BLaER1 treated with 17β-estradiol and CSF1 and Interleukin-3, amounts not matched to agents 10 nM and 100 nM (cell line): ENCODE results near the gene GATAD2A.
"Not testable (repeated sequence)": the region's sequence is repeated elsewhere in the genome, so short reads cannot be mapped to it uniquely, and the experiment has no call there.

Experiments used
- H3K27ac ChIP-seq, 11 experiments: shearing (Covaris generic); formaldehyde crosslinking; 2 replicates each; pipeline ENCODE4 v1.8.1; 2022
- H3K27me3 ChIP-seq, 11 experiments: shearing (Covaris generic); formaldehyde crosslinking; 2 replicates each; pipeline ENCODE4 v1.8.1; 2022
- H3K36me3 ChIP-seq, 11 experiments: shearing (Covaris generic); formaldehyde crosslinking; 2 replicates each; pipeline ENCODE4 v1.8.1; 2022
- H3K4me1 ChIP-seq, 10 experiments: shearing (Covaris generic); formaldehyde crosslinking; 2 replicates each; pipeline ENCODE4 v1.8.1; 2022
- H3K4me2 ChIP-seq, 11 experiments: shearing (Covaris generic); formaldehyde crosslinking; 2 replicates each; pipeline ENCODE4 v1.8.1; 2022
- H3K4me3 ChIP-seq, 10 experiments: shearing (Covaris generic); formaldehyde crosslinking; 2 replicates each; pipeline ENCODE4 v1.8.1; 2022
- H3K9ac ChIP-seq, 11 experiments: shearing (Covaris generic); formaldehyde crosslinking; 2 replicates each; pipeline ENCODE4 v1.8.1; 2022
- H3K9me3 ChIP-seq, 11 experiments: shearing (Covaris generic); formaldehyde crosslinking; replicated peaks in 1 of 11; 2 replicates each; pipeline ENCODE4 v1.8.1; 2022
- H4K20me1 ChIP-seq, 11 experiments: shearing (Covaris generic); formaldehyde crosslinking; 2 replicates each; pipeline ENCODE4 v1.8.1; 2022
- Cebpa-rat ChIP-seq, 11 experiments: shearing (Covaris generic); IDR thresholded peaks; 2 replicates each; pipeline ENCODE4 v1.8.1; 2022

The GATAD2A gene

DNA sequence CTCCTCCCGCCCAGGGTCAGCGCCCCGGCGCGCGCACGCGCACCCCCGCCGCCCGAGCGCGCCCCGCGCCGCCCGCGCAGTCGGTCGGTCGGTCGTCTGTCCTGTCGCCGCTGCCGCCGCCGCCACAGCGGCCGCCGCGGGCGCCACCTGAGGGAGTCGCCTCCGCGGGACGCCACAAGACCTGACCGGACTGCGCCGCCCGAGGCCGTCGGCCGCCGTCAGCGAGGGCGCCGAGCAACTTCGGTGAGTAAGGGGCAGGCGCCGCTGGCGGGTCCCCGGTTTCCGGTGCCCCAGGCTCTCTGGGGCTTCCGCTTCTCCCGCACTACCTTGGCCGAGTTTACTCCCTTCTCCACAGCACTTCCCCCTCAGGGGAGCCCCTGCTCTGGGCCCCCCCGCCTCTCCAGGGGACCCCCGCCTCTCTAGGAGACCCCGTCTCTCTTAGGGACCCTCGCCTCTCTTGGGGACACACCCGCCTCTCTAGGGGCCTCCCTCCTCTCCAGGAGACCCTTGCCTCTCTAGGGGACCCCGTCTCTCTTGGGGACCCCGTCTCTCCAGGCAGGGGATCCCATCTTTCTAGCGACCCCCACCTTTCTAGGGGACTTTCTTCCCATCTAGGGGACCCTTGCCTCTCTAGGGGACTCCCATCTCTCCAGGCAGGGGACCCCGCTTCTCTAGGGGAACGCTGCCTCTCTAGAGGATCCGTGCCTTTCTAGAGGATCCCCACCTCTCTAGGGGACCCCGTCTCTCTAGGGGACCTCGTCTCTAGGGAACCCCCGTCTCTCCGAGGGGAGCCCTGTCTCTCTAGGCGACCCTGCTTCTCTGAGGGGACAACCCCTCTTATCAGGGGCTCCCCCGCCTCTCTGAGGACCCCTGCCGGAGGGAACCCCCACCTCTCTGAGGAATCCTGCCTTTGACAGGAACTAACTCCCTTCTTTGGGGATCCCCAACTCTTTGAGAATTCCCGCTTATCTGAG lies 19.3 kb upstream of the GATAD2A start:
- Histone ChIP-seq H3K27me3 (no peaks in the 10 kb centered on the region), H3K4me3 (peak overlapping the region; percentile 87 to 100 (median 98)), H3K27ac (peak overlapping the region; percentile 92 to 98 (median 97)), H3K36me3 (peaks cover 0 to 27% (median 9%) of the 10 kb centered on the region in 11 experiments; a peak in 11 of 22 replicates), H3K9me3 (no peaks in the 10 kb centered on the region), H3K4me1 (peaks cover 56 to 78% (median 66%) of the 10 kb centered on the region in 10 experiments), H3K9ac (peak overlapping the region; percentile 93 to 99 (median 98)), H3K4me2 (peak overlapping the region; percentile 97 to 100 (median 99)), H4K20me1 (peaks cover 0 to 45% (median 7%) of the 10 kb centered on the region in 11 experiments; a peak in 9 of 22 replicates)
- no peak for TF ChIP-seq Cebpa-rat (IDR thresholded peaks at IDR 0.05)

DNA sequence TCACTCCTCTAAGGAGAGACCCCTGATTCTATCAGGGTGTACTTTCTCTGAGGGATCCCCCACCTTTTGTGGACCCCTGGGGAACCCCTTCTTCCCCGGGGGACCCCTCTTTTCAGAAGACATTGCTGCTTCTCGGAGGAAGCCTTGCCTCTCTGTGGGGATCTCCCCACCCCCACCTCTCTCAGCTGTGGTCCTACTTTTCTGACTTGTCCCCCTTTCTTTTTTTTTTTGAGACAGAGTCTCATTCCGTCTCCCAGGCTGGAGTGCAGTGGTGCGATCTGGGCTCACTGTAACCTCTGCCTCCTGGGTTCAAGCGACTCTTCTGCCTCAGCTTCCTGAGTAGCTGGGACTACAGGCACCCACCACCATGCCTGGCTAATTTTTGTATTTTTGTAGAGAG lies 18.4 kb upstream of the GATAD2A start:
- Histone ChIP-seq H3K27ac (peak overlapping the region; percentile 92 to 98 (median 97)), H3K36me3 (peaks cover 0 to 27% (median 9%) of the 10 kb centered on the region in 11 experiments; a peak in 11 of 22 replicates), H3K4me2 (peak overlapping the region; percentile 97 to 100 (median 99)), H3K27me3 (no peaks in the 10 kb centered on the region), H3K4me3 (peak overlapping the region; percentile 87 to 100 (median 98)), H3K9me3 (no peaks in the 10 kb centered on the region), H4K20me1 (peaks cover 0 to 50% (median 7%) of the 10 kb centered on the region in 11 experiments; a peak in 9 of 22 replicates), H3K4me1 (peaks cover 66 to 78% (median 68%) of the 10 kb centered on the region in 10 experiments), H3K9ac (peak overlapping the region; percentile 93 to 99 (median 98))
- no peak for TF ChIP-seq Cebpa-rat (IDR thresholded peaks at IDR 0.05)

DNA sequence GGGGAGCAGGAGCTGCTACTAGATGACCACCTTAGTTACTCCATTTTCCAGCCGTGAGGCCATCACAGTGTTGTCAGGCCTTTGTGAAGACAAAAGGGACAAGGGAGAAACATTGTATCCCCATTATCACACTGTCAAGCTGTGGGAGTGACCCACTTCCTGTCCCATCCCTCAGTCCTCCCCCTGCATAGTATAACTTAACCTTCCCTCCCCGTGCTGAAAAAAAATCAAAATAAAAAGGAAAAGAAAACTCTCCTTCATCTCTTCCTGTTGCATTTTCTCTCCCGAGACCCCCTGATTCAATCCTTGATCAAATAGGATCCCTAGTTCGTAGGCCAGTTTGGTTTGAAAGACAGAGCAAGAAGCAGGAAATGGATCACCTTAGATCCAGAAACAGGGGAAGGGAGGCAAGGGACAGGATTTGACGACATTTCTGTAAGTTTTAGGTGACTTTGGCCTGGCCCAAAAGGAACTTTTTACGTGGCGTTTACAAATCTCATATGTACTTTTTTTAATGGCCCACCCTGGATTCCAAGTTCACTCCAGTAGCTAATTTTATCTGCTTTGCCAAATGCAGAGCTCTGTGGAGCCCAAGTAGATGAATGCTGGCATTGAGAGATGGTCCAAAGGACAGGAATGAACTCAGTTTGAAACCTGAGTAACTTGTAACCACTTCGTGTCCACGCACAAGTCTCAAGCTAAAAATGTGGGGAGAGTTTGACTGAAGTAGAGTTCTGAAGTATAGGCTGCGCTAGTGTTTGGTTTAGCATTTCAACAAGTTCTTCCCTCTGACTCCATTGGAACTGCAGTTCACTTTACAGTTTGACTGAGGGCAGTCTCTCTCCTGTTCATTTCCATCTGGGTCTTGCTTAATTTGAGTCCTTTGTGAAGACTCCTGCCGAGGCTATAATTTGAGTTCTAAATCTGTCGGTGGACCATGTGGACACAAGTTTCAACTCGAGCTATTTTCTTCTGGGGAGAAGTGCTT lies 16.6 kb upstream of the GATAD2A start:
- Histone ChIP-seq H3K4me3 (peak overlapping the region; percentile 46 to 100 (median 97); a peak in 18 of 20 replicates), H3K4me2 (peak overlapping the region; percentile 97 to 100 (median 99)), H3K27me3 (no peaks in the 10 kb centered on the region), H4K20me1 (peaks cover 0 to 56% (median 7%) of the 10 kb centered on the region in 11 experiments; a peak in 10 of 22 replicates), H3K9ac (peak overlapping the region; percentile 93 to 99 (median 98); a peak in 21 of 22 replicates), H3K36me3 (peaks cover 0 to 27% (median 9%) of the 10 kb centered on the region in 11 experiments; a peak in 11 of 22 replicates), H3K27ac (peak overlapping the region; percentile 70 to 98 (median 96); a peak in 21 of 22 replicates), H3K4me1 (peaks cover 78 to 88% (median 83%) of the 10 kb centered on the region in 10 experiments), H3K9me3 (no peaks in the 10 kb centered on the region)
- no peak for TF ChIP-seq Cebpa-rat (IDR thresholded peaks at IDR 0.05)

DNA sequence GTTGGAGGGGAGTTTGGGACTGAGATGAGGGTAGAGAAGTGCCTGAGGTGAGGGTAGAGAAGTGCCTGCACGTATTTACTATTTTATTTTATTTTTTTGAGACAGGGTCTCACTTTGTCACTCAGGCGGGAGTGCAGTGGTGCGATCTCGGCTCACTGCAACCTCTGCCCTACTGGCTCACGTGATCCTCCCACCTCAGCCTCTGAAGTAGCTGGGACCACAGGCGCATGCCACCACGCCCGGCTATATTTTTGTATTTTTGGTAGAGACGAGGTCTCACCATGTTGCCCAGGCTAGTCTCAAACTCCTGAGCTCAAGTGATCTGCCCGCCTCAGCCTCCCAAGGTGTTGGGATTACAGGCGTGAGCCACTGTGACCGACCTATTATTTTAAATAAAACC lies 15.8 kb upstream of the GATAD2A start:
- peak overlapping the region; percentile 47 to 98 (median 96); a peak in 19 of 22 replicates for H3K27ac ChIP-seq
- H3K4me2 ChIP-seq, result peak overlapping the region; percentile 97 to 100 (median 99)

DNA sequence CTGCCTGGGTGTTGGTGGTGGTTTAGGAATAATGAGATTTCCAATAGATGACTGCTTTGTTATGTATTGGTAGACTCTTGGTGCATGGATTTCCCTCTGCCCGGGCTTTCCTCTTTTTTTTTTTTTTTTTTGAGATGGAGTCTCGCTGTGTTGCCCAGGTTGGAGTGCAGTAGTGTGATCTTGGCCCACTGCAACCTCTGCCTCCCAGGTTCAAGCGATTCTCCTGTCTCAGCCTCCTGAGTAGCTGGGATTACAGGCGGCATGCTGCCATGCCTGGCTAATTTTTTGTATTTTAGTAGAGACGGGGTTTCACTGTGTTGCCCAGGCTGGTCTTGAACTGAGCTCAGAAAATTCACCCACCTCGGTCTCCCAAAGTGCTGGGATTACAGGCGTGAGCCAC lies 11.1 kb upstream of the GATAD2A start:
- peak overlapping the region; percentile 22 to 99 (median 58); a peak in 19 of 22 replicates for H3K9ac ChIP-seq
- H3K27ac ChIP-seq, result peak overlapping the region; percentile 48 to 98 (median 94); a peak in 19 of 22 replicates
- H3K9me3 ChIP-seq, H3K27me3 ChIP-seq: not testable (repeated sequence)
- peaks cover 0 to 81% (median 47%) of the 10 kb centered on the region in 11 experiments; a peak in 17 of 22 replicates for H4K20me1 ChIP-seq
- peaks cover 97 to 100% (median 100%) of the 10 kb centered on the region in 10 experiments for H3K4me1 ChIP-seq
- H3K4me2 ChIP-seq, result peak overlapping the region; percentile 97 to 100 (median 99)
- H3K4me3 ChIP-seq, result peak overlapping the region in 5 of 10 experiments; percentile 4 to 33 (median 21); a peak in 4 of 20 replicates
- H3K36me3 ChIP-seq, result peaks cover 0 to 24% (median 9%) of the 10 kb centered on the region in 11 experiments; a peak in 9 of 22 replicates

More for the DNA sequence above, 15.8 kb upstream of the GATAD2A start:
- H3K9ac ChIP-seq, result peak overlapping the region; percentile 93 to 99 (median 98); a peak in 19 of 22 replicates
- H3K27me3 ChIP-seq, H3K9me3 ChIP-seq: not testable (repeated sequence)
- H3K4me1 ChIP-seq, result peaks cover 78 to 88% (median 83%) of the 10 kb centered on the region in 10 experiments
- peaks cover 0 to 62% (median 14%) of the 10 kb centered on the region in 11 experiments; a peak in 13 of 22 replicates for H4K20me1 ChIP-seq
- H3K36me3 ChIP-seq, result peaks cover 0 to 27% (median 9%) of the 10 kb centered on the region in 11 experiments; a peak in 11 of 22 replicates
- peak overlapping the region in 7 of 10 experiments; percentile 19 to 100 (median 97); a peak in 9 of 20 replicates for H3K4me3 ChIP-seq

DNA sequence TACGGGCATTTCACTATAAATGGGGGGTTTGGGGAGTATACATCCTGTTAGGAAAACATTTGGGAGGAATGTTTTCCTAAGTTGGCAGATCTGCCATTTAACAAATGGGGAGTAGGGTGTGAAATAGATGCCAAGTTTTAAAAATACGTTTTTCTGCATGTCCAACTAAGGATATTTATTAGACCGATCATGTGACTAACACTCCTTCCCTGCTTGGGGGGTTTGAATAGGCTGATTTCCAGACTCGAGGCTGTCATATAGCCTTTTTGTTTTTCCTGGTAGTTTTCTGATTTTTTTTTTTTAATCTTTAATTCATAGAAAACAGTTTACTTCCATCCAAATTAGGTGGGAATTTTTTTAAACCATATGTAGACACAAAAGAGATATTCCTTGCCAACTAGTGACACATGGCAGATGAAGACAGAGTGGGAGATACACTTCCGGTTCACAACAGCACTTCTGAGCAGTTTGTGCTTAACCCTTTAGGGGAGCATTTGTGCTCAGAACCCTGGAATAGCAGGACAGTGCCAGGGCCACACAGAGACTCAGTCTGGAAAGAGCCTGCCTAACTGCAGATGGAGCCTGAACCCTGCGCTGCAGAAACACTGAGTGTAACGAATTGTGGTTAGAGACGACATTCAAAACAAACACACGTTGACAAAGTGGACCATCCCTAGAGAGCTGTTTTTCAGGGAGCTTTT lies 5.6 kb upstream of the GATAD2A start:
- peaks cover 91 to 100% (median 95%) of the 10 kb centered on the region in 10 experiments for H3K4me1 ChIP-seq
- H4K20me1 ChIP-seq, result peaks cover 0 to 100% (median 95%) of the 10 kb centered on the region in 11 experiments; a peak in 18 of 22 replicates
- H3K9ac ChIP-seq, result peak overlapping the region in 10 of 11 experiments; percentile 0 to 52 (median 18); a peak in 14 of 22 replicates
- peak overlapping the region in 9 of 11 experiments; percentile 9 to 47 (median 23); a peak in 14 of 22 replicates for H3K27ac ChIP-seq
- H3K36me3 ChIP-seq, result peaks cover 0 to 11% (median 0%) of the 10 kb centered on the region in 11 experiments; a peak in 5 of 22 replicates
- no peaks in the 10 kb centered on the region for H3K27me3 ChIP-seq
- no peaks in the 10 kb centered on the region for H3K9me3 ChIP-seq
- H3K4me2 ChIP-seq, result peak overlapping the region; percentile 56 to 99 (median 75)
- no peak overlapping the region for H3K4me3 ChIP-seq
- TF ChIP-seq Cebpa-rat (IDR thresholded peaks at IDR 0.05), result no peak

DNA sequence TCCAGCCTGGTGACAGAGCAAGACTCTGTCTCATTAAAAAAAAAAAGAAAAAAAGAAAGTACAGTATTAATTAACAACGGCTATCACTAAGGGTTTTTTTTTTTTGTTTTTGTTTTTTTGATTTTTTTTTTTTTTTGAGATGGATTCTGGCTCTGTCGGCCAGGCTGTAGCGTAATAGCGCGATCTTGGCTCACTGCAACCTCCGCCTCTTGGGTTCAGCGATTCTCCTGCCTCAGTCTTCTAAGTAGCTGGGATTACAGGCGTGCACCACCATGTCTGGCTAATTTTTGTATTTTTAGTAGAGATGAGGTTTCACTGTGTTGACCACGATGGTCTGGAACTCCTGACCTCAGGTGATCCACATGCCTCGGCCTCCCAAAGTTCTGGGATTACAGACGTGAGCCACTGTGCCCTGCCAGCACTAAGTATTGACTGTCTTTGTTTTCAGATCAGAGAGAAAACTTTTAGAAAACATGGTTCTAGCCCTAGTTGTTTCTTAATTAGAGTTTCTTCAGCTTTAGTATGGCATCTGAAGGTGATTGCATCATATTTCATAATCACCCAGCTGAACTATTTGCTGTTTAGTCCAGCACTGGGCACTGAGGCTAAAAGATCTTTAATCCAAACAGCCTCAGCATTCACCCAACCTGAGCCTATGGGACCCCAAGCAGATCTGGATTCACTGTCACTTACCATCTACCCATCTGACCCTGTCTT lies 2.7 kb upstream of the GATAD2A start:
- Histone ChIP-seq H4K20me1 (peaks cover 15 to 96% (median 85%) of the 10 kb centered on the region in 11 experiments), H3K27me3 (no peaks in the 10 kb centered on the region), H3K4me2 (peak overlapping the region; percentile 14 to 97 (median 76)), H3K27ac (peak overlapping the region in 9 of 11 experiments; percentile 9 to 54 (median 26); a peak in 12 of 22 replicates), H3K36me3 (peaks cover 0 to 7% (median 0%) of the 10 kb centered on the region in 11 experiments; a peak in 4 of 22 replicates), H3K9me3 (no peaks in the 10 kb centered on the region), H3K9ac (peak overlapping the region in 8 of 11 experiments; percentile 4 to 51 (median 16); a peak in 12 of 22 replicates), H3K4me3 (no peak overlapping the region), H3K4me1 (peaks cover 79 to 89% (median 81%) of the 10 kb centered on the region in 10 experiments)
- peak in 9 of 11 experiments; percentile 31 to 90 (median 62); a peak in 13 of 22 replicates for TF ChIP-seq Cebpa-rat (IDR thresholded peaks at IDR 0.05)
